Left ventricle myocardium inferior (tissue), 1 donor: ENCODE results near the gene ANKH. TPM values are rescaled to one million over a fixed set of nuclear protein-coding genes. Genes with fewer than 3 reads are reported as not detected.

Experiments used
- DNase-seq: peaks from one replicate; pipeline ENCODE4 v3.0.0-alpha.2; 2020
- H3K27ac ChIP-seq: fragments of 200-600 bp; replicated peaks from 2 replicates; pipeline ENCODE4 v1.8.0; 2021
- H3K27me3 ChIP-seq: fragments of 200-600 bp; 2 replicates; pipeline ENCODE4 v1.8.0; 2021; ENCODE audit warnings: low read depth
- H3K36me3 ChIP-seq: fragments of 200-600 bp; 2 replicates; pipeline ENCODE4 v1.8.0; 2021
- H3K4me1 ChIP-seq: fragments of 200-600 bp; 2 replicates; pipeline ENCODE4 v1.8.0; 2021
- H3K4me3 ChIP-seq: fragments of 200-600 bp; 2 replicates; pipeline ENCODE4 v1.8.0; 2021; ENCODE audit warnings: mild to moderate bottlenecking, moderate library complexity
- H3K9me3 ChIP-seq: fragments of 200-600 bp; replicated peaks from 2 replicates; pipeline ENCODE4 v1.8.0; 2021
- CTCF ChIP-seq: fragments of 200-600 bp; IDR thresholded peaks from 2 replicates; pipeline ENCODE4 v1.8.0; 2021; ENCODE audit warnings: antibody characterized with exemption, mild to moderate bottlenecking, borderline replicate concordance
- intact Hi-C: fragments of 100-400 bp; cut with micrococcal nuclease; formaldehyde crosslinking; loops from one replicate; pipeline ENCODE4 v1.11.0; 2022
- total RNA-seq: library from RNA; stranded (reverse); fragmentation: NEBNext Ultra II Directional; extraction: Animal tissue kit (Norgen Biotek cat#: 25700); gene quantifications from one replicate; pipeline ENCODE4 v1.2.1, GENCODE V29; 2021
- donor health status: DM: no; HTN: yes; CAD: no; lungs with severe emphysema.

The ANKH gene
- total RNA-seq, 1 donor from 2014 or later, result 227 TPM

GRCh38 chr5:14735944-14736343 lies 135.6 kb downstream of the ANKH start:
- Histone ChIP-seq H3K27me3 (no peaks in the 10 kb centered on the region), H3K4me1 (peaks cover 55% of the 10 kb centered on the region), H3K27ac (no peak overlapping the region), H3K4me3 (no peak overlapping the region), H3K9me3 (no peaks in the 10 kb centered on the region), H3K36me3 (peaks cover 42% of the 10 kb centered on the region)
- no peak for TF ChIP-seq CTCF
- peak; percentile 43 for DNase-seq
- intact Hi-C loops, result loop anchor here (10.0 kb wide), 1 partner anchor 129 kb away; no protein-coding TSS in a partner anchor

- intact Hi-C loops, result loop anchor here (10.0 kb wide), 1 partner anchor 130 kb away; no protein-coding TSS in a partner anchor
- DNase-seq, result no peak
- Histone ChIP-seq H3K4me1 (peaks cover 47% of the 10 kb centered on the region), H3K9me3 (no peaks in the 10 kb centered on the region), H3K4me3 (no peak overlapping the region), H3K27ac (no peak overlapping the region), H3K36me3 (peaks cover 47% of the 10 kb centered on the region), H3K27me3 (no peaks in the 10 kb centered on the region)
- TF ChIP-seq CTCF, result no peak
Measured at GRCh38 chr5:14734396-14734795, 137.2 kb downstream of the ANKH start.

- Histone ChIP-seq H3K27ac (no peak overlapping the region), H3K27me3 (no peaks in the 10 kb centered on the region), H3K4me3 (no peak overlapping the region), H3K4me1 (peaks cover 40% of the 10 kb centered on the region), H3K36me3 (peaks cover 47% of the 10 kb centered on the region), H3K9me3 (no peaks in the 10 kb centered on the region)
- intact Hi-C loops, result loop anchor here (10.0 kb wide), 1 partner anchor 131 kb away; no protein-coding TSS in a partner anchor
- TF ChIP-seq CTCF, result no peak
- DNase-seq, result no peak
Measured at GRCh38 chr5:14733661-14734060, 137.9 kb downstream of the ANKH start.

- Histone ChIP-seq H3K4me3 (no peak overlapping the region), H3K9me3 (no peaks in the 10 kb centered on the region), H3K27me3 (no peaks in the 10 kb centered on the region), H3K36me3 (peaks cover 42% of the 10 kb centered on the region), H3K4me1 (peaks cover 42% of the 10 kb centered on the region), H3K27ac (no peak overlapping the region)
- no peak for TF ChIP-seq CTCF
- intact Hi-C loops, result loop anchor here (10.0 kb wide), 1 partner anchor 132 kb away; no protein-coding TSS in a partner anchor
- DNase-seq, result no peak
Measured at GRCh38 chr5:14732991-14733390, 138.6 kb downstream of the ANKH start.

- no peak overlapping the region for H3K27ac ChIP-seq
- H3K36me3 ChIP-seq, result peaks cover 42% of the 10 kb centered on the region
- H3K9me3 ChIP-seq, result no peaks in the 10 kb centered on the region
- no peak for DNase-seq
- peaks cover 43% of the 10 kb centered on the region for H3K4me1 ChIP-seq
- intact Hi-C loops, result loop anchor here (10.0 kb wide), 1 partner anchor 134 kb away; no protein-coding TSS in a partner anchor
- TF ChIP-seq CTCF, result no peak
- H3K4me3 ChIP-seq, result no peak overlapping the region
- H3K27me3 ChIP-seq, result no peaks in the 10 kb centered on the region
Measured at GRCh38 chr5:14730881-14731280, 140.7 kb downstream of the ANKH start.
